Effector memory CD4-positive, alpha-beta T cell (primary cell): ENCODE data around the gene IMMP2L.
"Not testable (repeated sequence)": the region's sequence is repeated elsewhere in the genome, so short reads cannot be mapped to it uniquely, and the experiment has no call there.

Experiments
- DNase-seq, 3 donors: peaks; one replicate each; pipeline ENCODE4 v3.0.0-alpha.2; 2020
- H3K27ac ChIP-seq: 2 replicates; pipeline ENCODE4 v1.7.0; 2013; ENCODE audit warnings: mild to moderate bottlenecking, low read length, moderate library complexity; ENCODE audit not compliant: insufficient read depth, poor library complexity, severe bottlenecking
- H3K27me3 ChIP-seq: replicated peaks from 2 replicates; pipeline ENCODE4 v1.7.0; 2013; ENCODE audit warnings: mild to moderate bottlenecking, low read length; ENCODE audit not compliant: insufficient read depth, control insufficient read depth, poor library complexity, severe bottlenecking
- H3K36me3 ChIP-seq: 2 replicates; pipeline ENCODE4 v1.7.0; 2013; ENCODE audit warnings: mild to moderate bottlenecking, low read length, moderate library complexity; ENCODE audit not compliant: control insufficient read depth, insufficient read depth
- H3K4me1 ChIP-seq: 2 replicates; pipeline ENCODE4 v1.7.0; 2013; ENCODE audit warnings: low read length, mild to moderate bottlenecking; ENCODE audit not compliant: control insufficient read depth, insufficient read depth, poor library complexity, severe bottlenecking
- H3K4me3 ChIP-seq: 2 replicates; pipeline ENCODE4 v1.7.0; 2013; ENCODE audit warnings: low read length, low read depth, mild to moderate bottlenecking; ENCODE audit not compliant: insufficient read depth, poor library complexity, severe bottlenecking
- H3K9me3 ChIP-seq: 2 replicates; pipeline ENCODE4 v1.7.0; 2013; ENCODE audit warnings: mild to moderate bottlenecking, low read length, moderate library complexity; ENCODE audit not compliant: control insufficient read depth

The IMMP2L gene

DNA sequence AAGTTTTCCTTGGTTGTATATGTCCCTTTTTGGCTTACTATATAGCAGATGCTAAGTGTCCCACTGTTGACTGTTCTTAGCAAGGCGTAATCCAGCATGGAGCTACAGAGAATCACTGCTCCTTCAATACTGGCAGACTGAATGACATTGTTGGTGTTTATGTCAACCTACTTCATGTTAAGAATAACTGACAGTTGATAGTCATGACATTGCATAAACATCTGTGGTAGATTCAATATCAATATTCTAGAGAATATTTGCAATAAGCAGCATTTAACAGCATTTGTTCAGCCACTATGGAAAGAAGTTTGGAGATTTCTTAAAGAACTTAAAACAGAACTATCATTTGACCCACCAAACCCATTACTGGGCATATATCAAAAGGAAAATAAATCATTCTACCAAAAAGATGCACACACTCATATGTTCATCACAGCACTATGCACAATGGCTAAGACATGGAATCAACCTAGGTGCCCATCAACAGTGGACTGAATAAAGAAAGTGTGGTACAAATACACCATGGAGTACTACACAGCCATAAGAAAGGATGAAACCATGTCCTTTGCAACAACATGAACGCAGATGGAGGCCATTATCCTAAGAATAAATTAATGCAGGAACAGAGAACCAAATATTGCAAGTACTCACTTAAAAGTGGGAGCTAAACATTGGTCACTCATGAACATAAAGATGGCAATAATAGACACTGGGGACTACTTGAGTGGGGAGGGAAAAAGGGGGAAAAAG lies 88.7 kb downstream of the IMMP2L start:
- DNase-seq = no peak
- Histone ChIP-seq H3K9me3 (no peaks in the 10 kb centered on the region), H3K27me3 (no peaks in the 10 kb centered on the region), H3K36me3 (no peaks in the 10 kb centered on the region), H3K4me1 (no peaks in the 10 kb centered on the region), H3K4me3 (no peak overlapping the region), H3K27ac (no peak overlapping the region)

DNA sequence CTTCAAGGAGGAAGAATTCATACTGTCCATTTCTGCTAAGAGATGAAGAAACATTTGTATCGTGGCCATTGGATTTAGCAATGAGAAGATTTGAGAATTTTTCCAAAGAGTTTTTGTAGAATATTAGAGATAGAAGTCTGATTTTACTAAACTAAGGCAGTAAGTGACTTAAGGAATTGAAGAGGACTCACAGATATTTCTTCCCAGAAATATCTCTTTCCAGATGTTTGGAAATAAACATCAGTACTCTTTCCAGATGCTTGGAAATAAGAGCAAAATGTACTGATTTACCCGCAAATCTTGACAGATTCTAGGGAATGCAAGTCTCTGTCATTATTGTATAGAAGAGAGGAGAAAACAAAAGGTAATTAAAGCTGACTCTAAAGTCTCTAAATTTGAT lies 91.3 kb downstream of the IMMP2L start:
- H3K27me3 ChIP-seq = no peaks in the 10 kb centered on the region
- no peaks in the 10 kb centered on the region for H3K9me3 ChIP-seq
- no peaks in the 10 kb centered on the region for H3K36me3 ChIP-seq
- no peaks in the 10 kb centered on the region for H3K4me1 ChIP-seq
- no peak for DNase-seq
- no peak overlapping the region for H3K4me3 ChIP-seq
- H3K27ac ChIP-seq = no peak overlapping the region

DNA sequence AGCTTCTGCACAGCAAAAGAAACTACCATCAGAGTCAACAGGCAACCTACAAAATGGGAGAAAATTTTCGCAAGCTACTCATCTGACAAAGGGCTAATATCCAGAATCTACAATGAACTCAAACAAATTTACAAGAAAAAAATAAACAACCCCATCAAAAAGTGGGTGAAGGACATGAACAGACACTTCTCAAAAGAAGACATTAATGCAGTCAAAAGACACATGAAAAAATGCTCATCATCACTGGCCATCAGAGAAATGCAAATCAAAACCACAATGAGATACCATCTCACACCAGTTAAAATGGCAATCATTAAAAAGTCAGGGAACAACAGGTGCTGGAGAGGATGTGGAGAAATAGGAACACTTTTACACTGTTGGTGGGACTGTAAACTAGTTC lies 92.4 kb downstream of the IMMP2L start:
- not testable (repeated sequence) for H3K36me3 ChIP-seq, DNase-seq, H3K27me3 ChIP-seq, H3K27ac ChIP-seq, H3K4me3 ChIP-seq, H3K4me1 ChIP-seq, H3K9me3 ChIP-seq

DNA sequence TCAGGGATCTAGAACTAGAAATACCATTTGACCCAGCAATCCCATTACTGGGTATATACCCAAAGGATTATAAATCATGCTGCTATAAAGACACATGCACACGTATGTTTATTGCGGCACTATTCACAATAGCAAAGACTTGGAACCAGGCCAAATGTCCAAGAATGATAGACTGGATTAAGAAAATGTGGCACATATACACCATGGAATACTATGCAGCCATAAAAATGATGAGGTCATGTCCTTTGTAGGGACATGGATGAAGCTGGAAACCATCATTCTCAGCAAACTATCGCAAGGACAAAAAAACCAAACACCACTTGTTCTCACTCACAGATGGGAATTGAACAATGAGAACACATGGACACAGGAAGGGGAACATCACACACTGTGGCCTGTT lies 96.5 kb downstream of the IMMP2L start:
- not testable (repeated sequence) for H3K36me3 ChIP-seq, H3K4me3 ChIP-seq, H3K27ac ChIP-seq, DNase-seq, H3K27me3 ChIP-seq, H3K4me1 ChIP-seq, H3K9me3 ChIP-seq

DNA sequence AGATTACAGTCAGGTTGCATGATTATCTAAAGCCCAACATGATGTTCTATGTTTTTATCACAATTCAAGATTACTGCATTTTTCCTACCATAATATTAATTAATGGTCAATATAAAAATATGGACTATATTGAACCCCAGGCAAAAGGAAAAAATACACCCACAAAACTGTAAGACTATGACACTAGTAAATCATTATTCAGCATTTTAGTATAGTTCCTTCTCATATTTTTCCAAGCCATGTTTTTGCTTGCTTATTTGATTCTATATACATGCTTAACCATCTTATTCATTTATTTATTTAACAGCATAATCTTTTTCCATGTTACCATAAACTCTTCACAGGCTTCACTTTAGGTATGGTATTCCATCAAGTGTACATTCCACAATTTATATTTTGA lies 101.6 kb downstream of the IMMP2L start:
- Histone ChIP-seq H3K36me3 (no peaks in the 10 kb centered on the region), H3K27me3 (no peaks in the 10 kb centered on the region), H3K27ac (no peak overlapping the region), H3K9me3 (no peaks in the 10 kb centered on the region), H3K4me3 (no peak overlapping the region), H3K4me1 (no peaks in the 10 kb centered on the region)
- DNase-seq = no peak

DNA sequence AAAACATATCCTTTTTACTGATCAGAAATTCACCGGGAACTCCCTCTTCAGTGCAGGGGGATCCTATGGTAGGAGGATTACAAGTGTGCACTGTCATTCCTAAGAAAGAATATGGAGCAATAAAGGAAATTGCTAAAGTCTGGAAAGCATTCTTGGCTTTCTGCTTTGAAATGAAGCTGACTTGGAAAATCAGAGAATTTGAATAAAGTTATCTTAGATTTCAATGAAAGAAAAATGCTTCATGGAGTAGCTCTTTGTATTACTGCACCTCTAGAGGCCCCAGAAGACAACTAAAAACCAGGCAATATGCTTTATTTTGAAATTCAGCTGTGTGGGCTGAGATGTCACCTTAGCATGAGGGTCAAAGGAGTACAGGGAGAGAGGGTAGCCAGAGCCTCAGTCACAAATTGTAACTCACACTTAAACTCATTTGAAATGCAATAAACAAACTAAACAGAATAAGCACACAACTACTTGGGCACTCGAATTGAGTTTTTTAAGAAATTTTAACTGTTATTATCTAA lies 102.5 kb downstream of the IMMP2L start:
- Histone ChIP-seq H3K36me3 (no peaks in the 10 kb centered on the region), H3K4me3 (no peak overlapping the region), H3K27ac (no peak overlapping the region), H3K27me3 (no peaks in the 10 kb centered on the region), H3K4me1 (no peaks in the 10 kb centered on the region), H3K9me3 (no peaks in the 10 kb centered on the region)
- no peak for DNase-seq

DNA sequence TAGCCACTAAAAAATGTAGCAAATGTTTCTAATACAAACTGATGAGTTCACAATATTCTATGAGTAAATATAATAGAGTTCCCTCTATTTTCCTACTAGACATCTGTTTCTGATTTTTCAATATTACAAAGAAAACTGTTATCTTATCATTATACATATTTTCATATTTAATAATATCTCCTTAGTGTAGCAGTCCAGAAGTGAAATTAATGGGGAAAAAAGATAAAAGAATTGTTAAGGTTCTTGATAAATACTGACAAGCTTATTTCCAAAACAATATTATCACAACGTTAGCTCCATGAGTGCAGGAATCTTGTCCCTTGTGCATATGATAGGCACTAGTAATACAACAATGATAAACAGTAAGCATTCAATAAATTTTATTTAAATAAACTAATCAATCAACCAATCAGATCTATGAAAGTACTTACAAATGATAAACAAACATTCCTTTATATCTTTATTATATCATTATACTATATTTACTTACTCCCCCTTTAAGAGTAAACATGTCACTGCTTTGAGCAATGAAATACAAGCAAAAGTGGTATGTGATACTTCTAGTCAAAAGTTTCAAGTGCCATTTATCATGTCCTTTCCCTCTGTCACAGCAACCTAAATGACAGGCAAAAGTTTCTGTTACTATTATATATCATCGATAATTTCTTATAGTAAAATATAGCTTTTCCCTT lies 103.1 kb downstream of the IMMP2L start:
- no peaks in the 10 kb centered on the region for H3K9me3 ChIP-seq
- no peaks in the 10 kb centered on the region for H3K36me3 ChIP-seq
- no peak overlapping the region for H3K4me3 ChIP-seq
- H3K27ac ChIP-seq = no peak overlapping the region
- DNase-seq = no peak
- H3K4me1 ChIP-seq = no peaks in the 10 kb centered on the region
- H3K27me3 ChIP-seq = no peaks in the 10 kb centered on the region

DNA sequence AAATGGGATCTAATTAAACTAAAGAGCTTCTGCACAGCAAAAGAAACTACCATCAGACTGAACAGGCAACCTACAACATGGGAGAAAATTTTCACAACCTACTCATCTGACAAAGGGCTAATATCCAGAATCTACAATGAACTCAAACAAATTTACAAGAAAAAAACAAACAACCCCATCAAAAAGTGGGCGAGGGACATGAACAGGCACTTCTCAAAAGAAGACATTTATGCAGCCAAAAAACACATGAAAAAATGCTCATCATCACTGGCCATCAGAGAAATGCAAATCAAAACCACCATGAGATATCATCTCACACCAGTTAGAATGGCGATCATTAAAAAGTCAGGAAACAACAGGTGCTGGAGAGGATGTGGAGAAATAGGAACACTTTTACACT lies 111.6 kb downstream of the IMMP2L start:
- H3K27ac ChIP-seq, H3K9me3 ChIP-seq, H3K27me3 ChIP-seq, H3K4me1 ChIP-seq, H3K4me3 ChIP-seq, H3K36me3 ChIP-seq, DNase-seq: not testable (repeated sequence)

DNA sequence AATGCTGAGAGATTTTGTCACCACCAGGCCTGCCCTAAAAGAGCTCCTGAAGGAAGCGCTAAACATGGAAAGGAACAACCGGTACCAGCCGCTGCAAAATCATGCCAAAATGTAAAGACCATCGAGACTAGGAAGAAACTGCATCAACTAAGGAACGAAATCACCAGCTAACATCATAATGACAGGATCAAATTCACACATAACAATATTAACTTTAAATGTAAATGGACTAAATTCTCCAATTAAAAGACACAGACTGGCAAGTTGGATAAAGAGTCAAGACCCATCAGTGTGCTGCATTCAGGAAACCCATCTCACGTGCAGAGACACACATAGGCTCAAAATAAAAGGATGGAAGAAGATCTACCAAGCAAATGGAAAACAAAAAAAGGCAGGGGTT lies 114.8 kb downstream of the IMMP2L start:
- H3K27me3 ChIP-seq, H3K36me3 ChIP-seq, DNase-seq, H3K27ac ChIP-seq, H3K9me3 ChIP-seq, H3K4me3 ChIP-seq, H3K4me1 ChIP-seq: not testable (repeated sequence)

DNA sequence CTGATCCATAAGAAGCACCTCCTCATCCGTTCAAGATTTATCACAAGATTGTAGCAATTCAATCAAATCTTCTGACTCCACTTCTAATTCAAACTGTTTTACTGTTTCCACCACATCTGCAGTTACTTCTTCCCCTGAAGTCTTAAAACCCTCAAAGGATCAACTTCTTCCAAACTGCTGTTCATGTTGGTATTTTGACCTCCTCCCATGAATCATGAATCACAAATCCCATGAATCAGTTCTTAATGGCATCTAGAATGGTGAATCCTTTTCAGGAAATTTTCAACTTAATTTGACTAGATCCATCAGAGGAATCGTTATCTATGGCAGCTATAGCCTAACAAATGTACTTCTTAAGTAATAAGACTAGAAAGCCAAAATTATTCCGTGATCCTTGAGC lies 122.3 kb downstream of the IMMP2L start:
- no peak for DNase-seq

More for the DNA sequence above, 122.3 kb downstream of the IMMP2L start:
- Histone ChIP-seq H3K4me3 (no peak overlapping the region), H3K27ac (no peak overlapping the region), H3K4me1 (no peaks in the 10 kb centered on the region), H3K27me3 (no peaks in the 10 kb centered on the region), H3K9me3 (no peaks in the 10 kb centered on the region), H3K36me3 (no peaks in the 10 kb centered on the region)
